HepG2 (cell line): Measurements from ENCODE around the gene TAF13. TPM values are rescaled to one million over a fixed set of nuclear protein-coding genes. Genes with fewer than 3 reads are reported as not detected.

Source experiments
- ATAC-seq: fragments of 200-7000 bp; cut with Tn5 transposase; 3 replicates; pipeline ENCODE4 v1.9.1; 2020; ENCODE audit warnings: mild to moderate bottlenecking, moderate library complexity
- BruUV-seq: library from RNA; stranded (reverse); fragments of 400-500 nt; replicated peaks from 2 replicates; lab custom pipeline; 2021; lab: Mats Ljungman, UMichigan
- CTCF ChIA-PET: fragments of 300-600 bp; formaldehyde crosslinking; extraction: SDS; loops from one replicate; lab custom pipeline; 2021; ENCODE audit warnings: low total read pairs, inconsistent platforms, low intra/inter-chr PET ratio; lab: Yijun Ruan, JAX
- POLR2A ChIA-PET: fragments of 350-600 bp; sonication (Branson Sonifier 250); formaldehyde crosslinking; loops from one replicate; lab custom pipeline; 2020; ENCODE audit warnings: antibody characterized with exemption, inconsistent platforms; lab: Yijun Ruan, JAX
- DNase-seq: peaks from one replicate; pipeline ENCODE4 v3.0.0-alpha.2; 2015; ENCODE audit warnings: low spot score
- FAIRE-seq: peaks from 3 replicates; lab custom pipeline; 2011; peaks lifted over from hg19 to GRCh38; lab: Jason Lieb, UNC
- H2AFZ ChIP-seq: one replicate; pipeline ENCODE4 v1.6.1; 2011; ENCODE audit warnings: low read length, inconsistent platforms
- H3K27ac ChIP-seq: fragments of 300-600 bp; 3 replicates; pipeline ENCODE4 v1.8.0; 2011; ENCODE audit warnings: mixed run types, mild to moderate bottlenecking, mixed read lengths, low read length, inconsistent platforms; ENCODE audit not compliant: insufficient read depth; ENCODE audit errors: extremely low read length
- H3K27me3 ChIP-seq, 2 experiments: fragments of 200-600 bp in 1 of 2; 2 replicates in 1 of 2; 3 replicates in 1 of 2; pipeline versions ENCODE4 v1.6.0 to v1.8.0; 2011; ENCODE audit warnings: low read length in 2 of 2, mild to moderate bottlenecking in 2 of 2, moderate library complexity in 2 of 2, inconsistent platforms in 1 of 2; ENCODE audit not compliant: insufficient read depth in 2 of 2, control insufficient read depth in 1 of 2
- H3K36me3 ChIP-seq, 2 experiments: fragments of 200-600 bp in 1 of 2; replicated peaks in 1 of 2; 2 replicates in 1 of 2; 3 replicates in 1 of 2; pipeline versions ENCODE4 v1.5.1 to v1.8.0; 2011; ENCODE audit warnings: low read length in 2 of 2, inconsistent platforms in 1 of 2; ENCODE audit not compliant: insufficient read depth in 2 of 2, control insufficient read depth in 1 of 2
- H3K4me1 ChIP-seq: 2 replicates; pipeline ENCODE4 v1.5.1; 2012; ENCODE audit warnings: low read length, inconsistent platforms; ENCODE audit not compliant: insufficient read depth
- H3K4me2 ChIP-seq: 2 replicates; pipeline ENCODE4 v1.6.0; 2011; ENCODE audit warnings: low read depth, low read length, inconsistent platforms
- H3K4me3 ChIP-seq, 3 experiments: fragments of 200-600 bp in 1 of 3; sonication (generic), shearing (Covaris generic) in 1 of 3; replicated peaks in 1 of 3; 2 replicates each; pipeline ENCODE4 v1.5.1; 2011 to 2016; ENCODE audit warnings: low read length in 3 of 3, inconsistent platforms in 2 of 3, low read depth in 2 of 3, mild to moderate bottlenecking in 2 of 3, control low read depth in 1 of 3, mixed read lengths in 1 of 3; ENCODE audit not compliant: insufficient read depth in 1 of 3
- H3K79me2 ChIP-seq: one replicate; pipeline ENCODE4 v1.6.1; 2011; ENCODE audit warnings: low read length, inconsistent platforms; ENCODE audit not compliant: insufficient read depth
- H3K9ac ChIP-seq: 2 replicates; pipeline ENCODE4 v1.6.0; 2011; ENCODE audit warnings: mild to moderate bottlenecking, low read depth, low read length, inconsistent platforms; ENCODE audit not compliant: insufficient read depth
- H3K9me3 ChIP-seq: 2 replicates; pipeline ENCODE4 v1.5.1; 2012; ENCODE audit warnings: mild to moderate bottlenecking, low read length
- H4K20me1 ChIP-seq: 2 replicates; pipeline ENCODE4 v1.6.0; 2011; ENCODE audit warnings: inconsistent platforms, mild to moderate bottlenecking, low read length, moderate library complexity; ENCODE audit not compliant: insufficient read depth
- CC2D1A ChIP-seq: sonication (generic); formaldehyde crosslinking; IDR thresholded peaks from 2 replicates; pipeline ENCODE4 v1.8.1; 2023; ENCODE audit warnings: mild to moderate bottlenecking, missing genetic modification reagents
- E2F5 ChIP-seq: sonication (generic); formaldehyde crosslinking; conservative IDR thresholded peaks from 2 replicates; pipeline ENCODE4 v1.4.0; 2020; ENCODE audit warnings: missing genetic modification reagents
- MYC ChIP-seq: sonication (generic); formaldehyde crosslinking; IDR thresholded peaks from 2 replicates; pipeline ENCODE4 v1.9.0; 2021; ENCODE audit warnings: missing genetic modification reagents, borderline replicate concordance
- NBN ChIP-seq: fragments of 450-650 bp; conservative IDR thresholded peaks from 2 replicates; pipeline ENCODE4 v1.6.1; 2017
- SP2 ChIP-seq: sonication (generic); formaldehyde crosslinking; IDR thresholded peaks from 2 replicates; pipeline ENCODE4 v1.5.1; 2020; ENCODE audit warnings: mild to moderate bottlenecking, missing genetic modification reagents
- TBX3 ChIP-seq: fragments of 450-650 bp; IDR thresholded peaks from 2 replicates; pipeline ENCODE4 v1.6.1; 2017; ENCODE audit warnings: antibody characterized with exemption, mild to moderate bottlenecking, inconsistent platforms, borderline replicate concordance
- TMF1 ChIP-seq: sonication (generic); formaldehyde crosslinking; IDR thresholded peaks from 2 replicates; pipeline ENCODE4 v1.8.1; 2022; ENCODE audit warnings: low read depth, missing genetic modification reagents
- ZNF326 ChIP-seq: sonication (generic); formaldehyde crosslinking; IDR thresholded peaks from 2 replicates; pipeline ENCODE4 v1.4.0; 2020; ENCODE audit warnings: missing genetic modification reagents, borderline replicate concordance
- ZNF331 ChIP-seq: sonication (generic); formaldehyde crosslinking; IDR thresholded peaks from 2 replicates; pipeline ENCODE4 v1.4.0; 2020; ENCODE audit warnings: missing genetic modification reagents
- ZNF510 ChIP-seq: sonication (generic); formaldehyde crosslinking; IDR thresholded peaks from 2 replicates; pipeline ENCODE4 v1.4.0; 2020; ENCODE audit warnings: low read depth, mild to moderate bottlenecking, missing genetic modification reagents
- ZNF674 ChIP-seq: sonication (generic); formaldehyde crosslinking; IDR thresholded peaks from 2 replicates; pipeline ENCODE4 v1.5.0; 2020; ENCODE audit warnings: low read depth, mild to moderate bottlenecking, missing genetic modification reagents
- ZNF749 ChIP-seq: sonication (generic); formaldehyde crosslinking; IDR thresholded peaks from 2 replicates; pipeline ENCODE4 v1.8.0; 2022; ENCODE audit warnings: mild to moderate bottlenecking, missing genetic modification reagents, moderate library complexity, borderline replicate concordance
- ZNF766 ChIP-seq: sonication (generic); formaldehyde crosslinking; IDR thresholded peaks from 2 replicates; pipeline ENCODE4 v1.5.0; 2020; ENCODE audit warnings: missing genetic modification reagents, borderline replicate concordance
- ZUFSP ChIP-seq: sonication (generic); formaldehyde crosslinking; IDR thresholded peaks from 2 replicates; pipeline ENCODE4 v1.9.0; 2021; ENCODE audit warnings: missing genetic modification reagents, mild to moderate bottlenecking, borderline replicate concordance
- WGBS: methylation state at CpG from one replicate; pipeline ENCODE4 v1.1.6; 2017; ENCODE audit warnings: low lambda C conversion rate; 5-methylcytosine and 5-hydroxymethylcytosine counted together
- in situ Hi-C: cut with HindIII; loops from 2 replicates; pipeline ENCODE4 v1.10.0; 2017; ENCODE audit warnings: low pct_unique_long_range_greater_than_20kb; ENCODE audit not compliant: extremely low pct_ligation_motif_present
- intact Hi-C: fragments of 100-400 bp; cut with micrococcal nuclease; formaldehyde crosslinking; loops from one replicate; pipeline ENCODE4 v1.10.0; 2022; ENCODE audit not compliant: unreplicated experiment
- polyA plus RNA-seq, 8 experiments: library from polyadenylated mRNA; depleted of rRNA in 3 of 8; stranded (reverse) in 7 of 8; unstranded in 1 of 8; fragments of >200 nt; fragmentation: Illumina TruSeq in 4 of 8; extraction: Trizol in 4 of 8; gene quantifications; 2 replicates each; pipeline versions ENCODE4 v1.2.1 to v1.2.3, GENCODE V29; 2011 to 2016; ENCODE audit warnings: low read depth in 4 of 8, missing spikeins in 1 of 8, mixed read lengths in 1 of 8; ENCODE audit not compliant: insufficient read depth in 1 of 8
- total RNA-seq, 5 experiments: library from RNA; depleted of rRNA; stranded (reverse); fragments of >200 nt; fragmentation: Illumina TruSeq; extraction: Trizol; gene quantifications; 2 replicates each; pipeline ENCODE4 v1.2.3, GENCODE V29; 2016; ENCODE audit warnings: low read depth in 1 of 5
- TF ChIP-seq, protein P1 (sequence below): sonication (generic); formaldehyde crosslinking; IDR thresholded peaks from 2 replicates; pipeline ENCODE4 v1.4.0; 2020; ENCODE audit warnings: mild to moderate bottlenecking, missing genetic modification reagents

TAF13 gene
- total and polyA plus RNA-seq, 2 of the 13 experiments (the other 11 are each of a cell fraction or from before 2014, with no cell fraction given), result 11.5 to 36.3 TPM

- CTCF ChIA-PET, result no interaction called here
- H3K4me2 ChIP-seq, result no peak overlapping the region
- TF ChIP-seq, protein P1, sequence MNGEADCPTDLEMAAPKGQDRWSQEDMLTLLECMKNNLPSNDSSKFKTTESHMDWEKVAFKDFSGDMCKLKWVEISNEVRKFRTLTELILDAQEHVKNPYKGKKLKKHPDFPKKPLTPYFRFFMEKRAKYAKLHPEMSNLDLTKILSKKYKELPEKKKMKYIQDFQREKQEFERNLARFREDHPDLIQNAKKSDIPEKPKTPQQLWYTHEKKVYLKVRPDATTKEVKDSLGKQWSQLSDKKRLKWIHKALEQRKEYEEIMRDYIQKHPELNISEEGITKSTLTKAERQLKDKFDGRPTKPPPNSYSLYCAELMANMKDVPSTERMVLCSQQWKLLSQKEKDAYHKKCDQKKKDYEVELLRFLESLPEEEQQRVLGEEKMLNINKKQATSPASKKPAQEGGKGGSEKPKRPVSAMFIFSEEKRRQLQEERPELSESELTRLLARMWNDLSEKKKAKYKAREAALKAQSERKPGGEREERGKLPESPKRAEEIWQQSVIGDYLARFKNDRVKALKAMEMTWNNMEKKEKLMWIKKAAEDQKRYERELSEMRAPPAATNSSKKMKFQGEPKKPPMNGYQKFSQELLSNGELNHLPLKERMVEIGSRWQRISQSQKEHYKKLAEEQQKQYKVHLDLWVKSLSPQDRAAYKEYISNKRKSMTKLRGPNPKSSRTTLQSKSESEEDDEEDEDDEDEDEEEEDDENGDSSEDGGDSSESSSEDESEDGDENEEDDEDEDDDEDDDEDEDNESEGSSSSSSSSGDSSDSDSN, result no peak
- no peak for TF ChIP-seq ZNF326 (CRISPR knock-in tag)
- TF ChIP-seq E2F5 (CRISPR knock-in tag), result no peak
- TF ChIP-seq SP2 (CRISPR knock-in tag), result no peak
- TF ChIP-seq TBX3, result no peak
- no peak for TF ChIP-seq TMF1
- TF ChIP-seq ZNF331, result no peak
- no peak for TF ChIP-seq ZNF510 (CRISPR knock-in tag)
- TF ChIP-seq MYC (CRISPR knock-in tag), result no peak
- no peak for TF ChIP-seq ZNF749 (CRISPR knock-in tag)
- no peak for TF ChIP-seq NBN
- TF ChIP-seq ZUFSP (CRISPR knock-in tag), result no peak
- no peak for TF ChIP-seq ZNF766 (CRISPR knock-in tag)
- no peak for TF ChIP-seq ZNF674
- TF ChIP-seq CC2D1A (CRISPR knock-in tag), result no peak
- TF ChIP-seq, all 625 proteins: peak for 0
- intact Hi-C loops, result no loop called here
- no TSS peak for BruUV-seq
- in situ Hi-C loops, result no loop called here
- DNase-seq, result no peak
- POLR2A ChIA-PET, result no interaction called here
- no peak overlapping the region for H3K27ac ChIP-seq
- no peaks in the 10 kb centered on the region for H4K20me1 ChIP-seq
- H3K27me3 ChIP-seq, result no peaks in the 10 kb centered on the region; a peak in 1 of 5 replicates
- H3K79me2 ChIP-seq, result no peaks in the 10 kb centered on the region
- H3K4me1 ChIP-seq, result peaks cover 27% of the 10 kb centered on the region
- no peak overlapping the region for H2AFZ ChIP-seq
- no peak overlapping the region for H3K9ac ChIP-seq
- no peaks in the 10 kb centered on the region for H3K36me3 ChIP-seq
- ATAC-seq, result no peak
- no peaks in the 10 kb centered on the region for H3K9me3 ChIP-seq
- H3K4me3 ChIP-seq, result no peak overlapping the region
- no peak for FAIRE-seq
- WGBS, result 30% methylated on average over 4 of the region's 4 CpGs
These were observed 29.1 kb downstream of the TAF13 start for GRCh38 chr1:109046671-109047070.
